A673 (cell line): ENCODE data around the gene COL20A1.

Experiments used
- CTCF ChIP-seq: fragments of 300-800, 200-600 bp; sonication (generic); conservative IDR thresholded peaks from 2 replicates; pipeline ENCODE4 v1.5.1; 2017; ENCODE audit warnings: low read depth, mild to moderate bottlenecking, antibody characterized with exemption, low read length, moderate library complexity, mixed read lengths
- EZH2 ChIP-seq: fragments of 200-600 bp; sonication (generic); IDR thresholded peaks from 2 replicates; pipeline ENCODE4 v1.6.1; 2017; ENCODE audit warnings: borderline replicate concordance, low read depth, mild to moderate bottlenecking, mixed read lengths, antibody characterized with exemption, low read length; ENCODE audit not compliant: poor library complexity, severe bottlenecking

GRCh38 chr20:63351811-63352591, 59.0 kb downstream of the COL20A1 start:
- TF ChIP-seq CTCF = no peak
- no peak for TF ChIP-seq EZH2
